Activated CD4-positive, alpha-beta T cell treated with anti-CD3 and anti-CD28 coated beads for 24 hours (primary cell): Measurements from ENCODE around the gene ASCL3.
"Not testable (repeated sequence)": the region's sequence is repeated elsewhere in the genome, so short reads cannot be mapped to it uniquely, and the experiment has no call there.

ENCODE experiments used
- DNase-seq, 2 donors: peaks; one replicate each; pipeline ENCODE4 v3.0.0-alpha.2; 2020; ENCODE audit warnings: low read depth in 2 of 2

Gene ASCL3

GRCh38 chr11:8942518-8943066 is at the start of gene ASCL3:
TSS of gene ASCL3 (minus strand) at chr11:8943016. CDS start at chr11:8938161, 4,855 bp downstream.
- no peak for DNase-seq

- DNase-seq = no peak
Measured at GRCh38 chr11:8989453-8989852, 46.6 kb upstream of the ASCL3 start.

GRCh38 chr11:8988329-8989234 is 45.8 kb upstream of the ASCL3 start:
- DNase-seq = no peak

GRCh38 chr11:8987446-8987845 is 44.6 kb upstream of the ASCL3 start:
- no peak for DNase-seq

- not testable (repeated sequence) for DNase-seq
Measured at GRCh38 chr11:8986772-8987171, 44.0 kb upstream of the ASCL3 start.

- DNase-seq = no peak
Measured at GRCh38 chr11:8985462-8985861, 42.6 kb upstream of the ASCL3 start.

GRCh38 chr11:8983552-8983951 is 40.7 kb upstream of the ASCL3 start:
- DNase-seq = no peak

GRCh38 chr11:8980485-8980884 is 37.7 kb upstream of the ASCL3 start:
- no peak for DNase-seq

- DNase-seq = not testable (repeated sequence)
Measured at GRCh38 chr11:8979365-8979764, 36.5 kb upstream of the ASCL3 start.

- no peak for DNase-seq
Measured at GRCh38 chr11:8973121-8973520, 30.3 kb upstream of the ASCL3 start.

- DNase-seq = no peak
Measured at GRCh38 chr11:8971924-8972316, 29.1 kb upstream of the ASCL3 start.

GRCh38 chr11:8971196-8971923 is 28.5 kb upstream of the ASCL3 start:
- no peak for DNase-seq

GRCh38 chr11:8967184-8967583 is 24.4 kb upstream of the ASCL3 start:
- DNase-seq = no peak

- DNase-seq = peak; percentile 69 to 77
Measured at GRCh38 chr11:8964324-8965320, 21.8 kb upstream of the ASCL3 start, which contains the start of gene TMEM9B. TSS of gene TMEM9B (minus strand) at chr11:8964442. CDS start at chr11:8964313, 129 bp downstream.

GRCh38 chr11:8963569-8964323 is 20.9 kb upstream of the ASCL3 start:
- peak; percentile 64 to 68 for DNase-seq

- no peak for DNase-seq
Measured at GRCh38 chr11:8962841-8963240, 20.0 kb upstream of the ASCL3 start.

GRCh38 chr11:8961401-8961800 is 18.6 kb upstream of the ASCL3 start:
- DNase-seq = no peak

GRCh38 chr11:8959546-8960166 is 16.8 kb upstream of the ASCL3 start:
- DNase-seq = no peak

- no peak for DNase-seq
Measured at GRCh38 chr11:8956860-8957259, 14.0 kb upstream of the ASCL3 start.

GRCh38 chr11:8948886-8949285 is 6.1 kb upstream of the ASCL3 start:
- no peak for DNase-seq
